Subcutaneous abdominal adipose tissue (tissue), 5 donors: ENCODE measurements around the gene CDKN2A.

Experiments
- H3K27ac ChIP-seq: one replicate; pipeline ENCODE4 v1.7.0; 2013; ENCODE audit warnings: low read depth, mild to moderate bottlenecking, inconsistent platforms, low read length, moderate library complexity
- H3K27me3 ChIP-seq, 5 donors: one replicate each; pipeline ENCODE4 v1.7.0; 2013; ENCODE audit warnings: low read length in 5 of 5, inconsistent platforms in 1 of 5; ENCODE audit not compliant: control insufficient read depth in 5 of 5, insufficient read depth in 4 of 5
- H3K36me3 ChIP-seq, 5 donors: one replicate each; pipeline ENCODE4 v1.7.0; 2013; ENCODE audit warnings: low read length in 5 of 5; ENCODE audit not compliant: control insufficient read depth in 5 of 5, insufficient read depth in 5 of 5
- H3K4me1 ChIP-seq, 5 donors: one replicate each; pipeline ENCODE4 v1.7.0; 2013; ENCODE audit warnings: low read length in 5 of 5, mild to moderate bottlenecking in 3 of 5, moderate library complexity in 1 of 5; ENCODE audit not compliant: control insufficient read depth in 5 of 5, insufficient read depth in 5 of 5
- H3K4me3 ChIP-seq, 5 donors: one replicate each; pipeline ENCODE4 v1.7.0; 2013; ENCODE audit warnings: low read length in 5 of 5, low read depth in 1 of 5
- H3K9ac ChIP-seq, 5 donors: one replicate each; pipeline ENCODE4 v1.7.0; 2013; ENCODE audit warnings: low read length in 5 of 5, mild to moderate bottlenecking in 4 of 5, moderate library complexity in 3 of 5
- H3K9me3 ChIP-seq, 5 donors: one replicate each; pipeline ENCODE4 v1.7.0; 2013; ENCODE audit warnings: low read length in 5 of 5; ENCODE audit not compliant: control insufficient read depth in 5 of 5
- donor health status: healthy.
- donor health status: healthy.
- donor health status: healthy.
- donor health status: healthy.
- donor health status: healthy.

CDKN2A gene

GRCh38 chr9:21923694-21924093 lies 70.5 kb downstream of the CDKN2A start:
- Histone ChIP-seq H3K4me3 (no peak overlapping the region), H3K9ac (no peak overlapping the region), H3K36me3 (no peaks in the 10 kb centered on the region), H3K27me3 (no peaks in the 10 kb centered on the region), H3K9me3 (no peaks in the 10 kb centered on the region), H3K4me1 (no peaks in the 10 kb centered on the region), H3K27ac (no peak overlapping the region)

- Histone ChIP-seq H3K27me3 (no peaks in the 10 kb centered on the region), H3K27ac (no peak overlapping the region), H3K9ac (no peak overlapping the region), H3K9me3 (no peaks in the 10 kb centered on the region), H3K4me3 (no peak overlapping the region), H3K36me3 (no peaks in the 10 kb centered on the region), H3K4me1 (no peaks in the 10 kb centered on the region)
Measured at GRCh38 chr9:21919377-21920362, 74.5 kb downstream of the CDKN2A start.
